Measurements from ENCODE around the gene ADORA2B.

ADORA2B gene

GRCh38 chr17:15957206-15957605 is 12.3 kb downstream of the ADORA2B start:
- no peaks in the 10 kb centered on the region for H3K9me3 ChIP-seq (ENCODE audit: insufficient read depth, low read length)
- H3K4me3 ChIP-seq (ENCODE audit: insufficient read depth, low read length, poor library complexity, severe bottlenecking), result no peak overlapping the region
- H4K20me1 ChIP-seq (ENCODE audit: low read depth, low read length), result no peaks in the 10 kb centered on the region
- TF ChIP-seq CTCF (IDR thresholded peaks at IDR 0.05; ENCODE audit: insufficient read depth, low read length, poor library complexity, severe bottlenecking) (no peak), EZH2phosphoT487 (conservative IDR thresholded peaks at IDR 0.05; ENCODE audit: low read length) (no peak)
- no peak overlapping the region for H3K4me2 ChIP-seq (ENCODE audit: low read depth, low read length, poor library complexity, severe bottlenecking)
- no peaks in the 10 kb centered on the region for H3F3A ChIP-seq (ENCODE audit: insufficient read depth)
- H3K27me3 ChIP-seq (ENCODE audit: low read length), result no peaks in the 10 kb centered on the region
- no peaks in the 10 kb centered on the region for H3K36me3 ChIP-seq (ENCODE audit: low read length)
- H3K9ac ChIP-seq (ENCODE audit: low read length), result no peak overlapping the region
- H2AFZ ChIP-seq (ENCODE audit: low read depth, low read length, severe bottlenecking), result no peak overlapping the region
- H3K79me2 ChIP-seq (ENCODE audit: insufficient read depth, low read length), result no peaks in the 10 kb centered on the region
- H3K27ac ChIP-seq (ENCODE audit: low read depth, low read length), result no peak overlapping the region
- H3K9me2 ChIP-seq (replicated peaks; ENCODE audit: insufficient read depth, low read length), result no peaks in the 10 kb centered on the region

DNA sequence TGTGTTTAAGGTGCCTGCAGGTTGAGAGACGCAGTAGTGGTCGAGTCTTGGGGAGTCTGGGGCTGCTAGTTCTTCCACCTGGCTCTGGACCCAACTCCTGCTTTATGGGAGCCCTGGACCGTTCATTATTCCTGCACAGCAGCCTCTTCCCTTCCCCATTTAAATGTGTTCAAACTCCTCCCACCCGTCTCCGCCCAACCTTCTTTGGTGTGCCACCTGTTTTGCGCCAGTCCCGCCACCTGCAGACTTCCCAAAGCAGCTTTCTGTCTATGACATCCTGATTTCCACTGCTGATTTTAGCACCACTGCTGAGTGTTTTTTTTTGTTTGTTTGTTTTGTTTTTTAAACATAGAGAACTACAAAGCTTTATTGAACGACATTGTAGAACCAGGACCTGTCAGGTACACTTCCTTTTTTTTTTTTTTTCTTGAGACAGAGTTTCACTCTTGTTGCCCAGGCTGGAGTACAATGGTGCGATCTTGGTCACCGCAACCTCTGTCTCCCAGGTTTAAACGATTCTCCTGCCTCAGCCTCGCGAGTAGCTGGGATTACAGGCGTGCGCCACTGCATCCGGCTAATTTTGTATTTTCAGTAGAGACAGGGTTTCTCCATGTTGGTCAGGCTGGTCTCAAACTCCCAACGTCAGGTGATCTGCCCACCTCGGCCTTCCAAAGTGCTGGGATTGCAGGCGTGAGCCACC is 12.8 kb downstream of the ADORA2B start:
- no peaks in the 10 kb centered on the region for H4K20me1 ChIP-seq (ENCODE audit: low read depth, low read length)
- no peaks in the 10 kb centered on the region for H3K9me2 ChIP-seq (replicated peaks; ENCODE audit: insufficient read depth, low read length)
- H3K79me2 ChIP-seq (ENCODE audit: insufficient read depth, low read length), result no peaks in the 10 kb centered on the region
- no peak overlapping the region for H3K9ac ChIP-seq (ENCODE audit: low read length)
- no peaks in the 10 kb centered on the region for H3K9me3 ChIP-seq (ENCODE audit: insufficient read depth, low read length)
- H3K4me2 ChIP-seq (ENCODE audit: low read depth, low read length, poor library complexity, severe bottlenecking), result no peak overlapping the region
- no peak overlapping the region for H3K27ac ChIP-seq (ENCODE audit: low read depth, low read length)
- no peak overlapping the region for H2AFZ ChIP-seq (ENCODE audit: low read depth, low read length, severe bottlenecking)
- TF ChIP-seq CTCF (IDR thresholded peaks at IDR 0.05; ENCODE audit: insufficient read depth, low read length, poor library complexity, severe bottlenecking) (no peak), EZH2phosphoT487 (conservative IDR thresholded peaks at IDR 0.05; ENCODE audit: low read length) (no peak)
- no peaks in the 10 kb centered on the region for H3F3A ChIP-seq (ENCODE audit: insufficient read depth)
- H3K27me3 ChIP-seq (ENCODE audit: low read length), result no peaks in the 10 kb centered on the region
- H3K36me3 ChIP-seq (ENCODE audit: low read length), result no peaks in the 10 kb centered on the region
- H3K4me3 ChIP-seq (ENCODE audit: insufficient read depth, low read length, poor library complexity, severe bottlenecking), result no peak overlapping the region

- H3K4me2 ChIP-seq (ENCODE audit: low read depth, low read length, poor library complexity, severe bottlenecking), result no peak overlapping the region
- no peaks in the 10 kb centered on the region for H3F3A ChIP-seq (ENCODE audit: insufficient read depth)
- no peak overlapping the region for H3K9ac ChIP-seq (ENCODE audit: low read length)
Observed at GRCh38 chr17:15958484-15958854, 13.5 kb downstream of the ADORA2B start.

More at GRCh38 chr17:15958484-15958854, 13.5 kb downstream of the ADORA2B start:
- Histone ChIP-seq H3K27me3 (ENCODE audit: low read length) (no peaks in the 10 kb centered on the region), H3K9me2 (replicated peaks; ENCODE audit: insufficient read depth, low read length) (no peaks in the 10 kb centered on the region), H3K9me3 (ENCODE audit: insufficient read depth, low read length) (no peaks in the 10 kb centered on the region), H2AFZ (ENCODE audit: low read depth, low read length, severe bottlenecking) (no peak overlapping the region), H3K27ac (ENCODE audit: low read depth, low read length) (no peak overlapping the region), H4K20me1 (ENCODE audit: low read depth, low read length) (no peaks in the 10 kb centered on the region), H3K36me3 (ENCODE audit: low read length) (no peaks in the 10 kb centered on the region), H3K4me3 (ENCODE audit: insufficient read depth, low read length, poor library complexity, severe bottlenecking) (no peak overlapping the region), H3K79me2 (ENCODE audit: insufficient read depth, low read length) (no peaks in the 10 kb centered on the region)
- no peak for TF ChIP-seq CTCF (IDR thresholded peaks at IDR 0.05; ENCODE audit: insufficient read depth, low read length, poor library complexity, severe bottlenecking)
- TF ChIP-seq EZH2phosphoT487 (conservative IDR thresholded peaks at IDR 0.05; ENCODE audit: low read length), result no peak

All from SU-DHL-6 (cell line).